ENCODE results near the gene MYO3B. TPM values are rescaled to one million over a fixed set of nuclear protein-coding genes. Genes with fewer than 3 reads are reported as not detected.
"Not testable (repeated sequence)": the region's sequence is repeated elsewhere in the genome, so short reads cannot be mapped to it uniquely, and the experiment has no call there.

MYO3B gene
- total RNA-seq, 1 experiment from 2014 or later: not detected

DNA sequence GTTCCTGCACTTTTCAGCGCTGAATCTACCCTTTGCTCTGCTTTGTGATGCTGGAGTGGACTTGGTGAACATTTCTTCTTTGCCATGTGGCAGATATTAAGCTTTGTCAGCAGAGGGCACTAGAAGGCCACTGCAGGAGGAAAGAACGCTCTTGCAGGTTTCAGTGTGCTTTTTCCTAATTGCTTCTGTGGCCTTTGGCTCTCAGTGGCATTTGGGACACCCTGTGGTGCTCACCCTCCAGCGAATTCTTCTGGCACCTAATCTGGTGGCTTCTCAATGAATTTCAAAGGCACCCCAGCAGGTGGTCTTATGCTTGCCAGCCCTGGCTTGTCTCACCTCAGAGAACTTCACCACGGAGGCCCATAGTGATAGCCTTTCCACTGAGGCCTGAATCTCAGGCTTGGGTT lies 146.7 kb downstream of the MYO3B start:
- peak; percentile 43 for DNase-seq (ENCODE audit: extremely low read depth, low read depth)

DNA sequence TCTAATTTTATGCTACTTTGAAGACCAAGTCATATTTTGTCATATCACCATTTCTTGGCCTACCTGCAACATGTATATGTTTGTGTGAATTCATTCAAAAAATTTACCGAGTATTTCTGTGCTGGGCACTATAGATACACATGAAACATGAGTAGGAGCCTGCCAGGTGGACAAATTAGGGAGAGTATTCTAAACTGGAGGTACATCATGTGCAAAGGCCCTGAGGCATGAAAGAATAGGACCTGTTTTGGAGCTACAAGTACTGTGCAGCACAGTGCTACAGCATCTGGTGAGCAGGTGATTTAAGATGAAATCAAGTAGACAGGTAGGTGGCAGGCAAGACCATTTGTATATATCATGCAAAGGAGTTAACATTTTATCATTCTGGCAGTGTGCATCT lies 152.9 kb downstream of the MYO3B start:
- no peak for DNase-seq (ENCODE audit: extremely low read depth, low read depth)

DNA sequence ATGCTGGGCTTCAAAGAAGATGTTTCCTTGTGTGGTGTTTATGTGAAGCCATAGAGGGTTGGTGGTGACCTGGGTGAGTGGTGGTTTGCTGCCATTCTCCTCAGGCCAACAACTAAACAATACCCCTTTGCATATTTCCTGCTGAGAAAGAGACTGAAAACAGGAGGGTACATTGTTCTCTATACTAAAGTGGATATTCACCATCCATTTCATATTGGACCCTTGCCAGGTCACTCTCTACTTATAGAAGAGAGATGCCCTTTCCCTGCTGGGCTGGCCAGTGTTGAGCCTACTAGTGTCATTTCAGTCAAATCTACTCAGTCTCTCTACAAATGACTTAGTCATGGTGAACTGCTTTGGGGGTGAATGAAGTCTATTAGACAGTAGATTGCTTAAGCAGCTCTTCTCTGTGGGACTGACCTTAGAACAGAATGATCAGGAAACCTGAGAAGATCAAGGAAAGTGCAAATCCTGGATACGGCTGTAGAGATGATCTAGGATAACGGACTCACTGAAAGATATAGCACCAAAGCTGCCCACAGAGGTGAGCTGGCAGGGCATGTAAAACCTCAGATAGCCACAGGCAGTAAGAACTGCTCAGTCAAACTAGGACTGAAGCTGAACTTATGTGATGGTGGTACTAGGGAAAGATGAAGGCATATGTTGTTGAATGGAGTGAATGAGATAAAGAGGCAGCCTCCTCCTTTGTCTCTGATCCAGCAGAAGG lies 154.9 kb downstream of the MYO3B start:
- no peak for DNase-seq (ENCODE audit: extremely low read depth, low read depth)

DNA sequence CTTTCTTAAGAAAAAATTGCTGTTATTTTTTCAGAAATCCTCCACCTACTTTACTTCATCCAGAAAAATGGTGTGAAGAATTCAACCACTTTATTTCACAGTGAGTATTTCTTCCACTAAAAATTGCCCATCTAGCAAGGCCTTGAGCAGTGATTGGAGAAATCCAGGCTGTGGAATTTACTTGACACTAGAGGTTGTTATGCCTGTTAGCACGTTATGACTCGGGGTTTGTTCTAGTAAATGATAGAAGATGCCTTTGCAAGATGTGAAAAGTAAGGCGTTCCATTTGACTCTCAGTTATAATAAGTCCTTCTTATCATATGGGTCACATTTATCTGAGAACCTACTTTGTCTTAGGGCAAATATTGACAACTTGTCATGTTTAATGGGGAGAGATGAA lies 157.4 kb downstream of the MYO3B start:
- no peak for DNase-seq (ENCODE audit: extremely low read depth, low read depth)

DNA sequence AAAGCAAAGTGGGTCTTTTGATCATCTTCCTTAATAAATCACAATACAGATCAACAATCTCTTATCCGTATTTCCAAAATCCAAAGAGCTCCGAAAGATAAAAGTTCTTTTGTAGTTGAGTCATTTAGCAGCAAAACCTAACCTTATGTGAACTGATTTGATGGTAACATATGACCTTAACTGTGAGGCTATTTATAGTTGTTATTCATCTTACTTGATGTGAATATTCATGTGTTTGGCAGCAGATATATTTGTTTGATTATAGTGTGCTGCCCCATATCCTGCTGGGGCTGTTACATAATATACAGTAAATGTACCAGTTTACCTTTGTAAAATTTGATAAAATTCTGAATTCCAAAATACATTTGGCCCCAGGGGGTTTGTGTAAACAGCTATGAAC lies 158.5 kb downstream of the MYO3B start:
- no peak for DNase-seq (ENCODE audit: extremely low read depth, low read depth)

DNA sequence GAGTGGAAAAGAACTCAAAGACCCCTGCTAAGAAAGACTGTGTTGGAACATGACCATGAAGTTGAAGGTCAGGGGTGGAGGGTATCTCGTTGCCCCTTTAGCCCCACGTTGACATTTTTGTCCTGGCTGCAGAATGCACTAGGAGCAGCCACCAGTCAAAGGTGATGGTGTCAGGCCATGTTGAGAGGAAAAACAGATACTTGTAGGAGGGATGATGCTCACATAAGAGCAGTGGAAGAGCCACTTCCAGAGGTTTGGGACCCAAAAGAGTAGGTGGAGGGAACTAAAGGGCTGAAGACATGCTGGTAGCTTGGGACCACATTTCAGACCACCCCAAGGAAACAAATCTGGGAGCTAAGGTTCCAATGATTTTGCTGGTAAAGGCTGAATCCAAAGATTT lies 159.0 kb downstream of the MYO3B start:
- DNase-seq (ENCODE audit: extremely low read depth, low read depth): no peak

DNA sequence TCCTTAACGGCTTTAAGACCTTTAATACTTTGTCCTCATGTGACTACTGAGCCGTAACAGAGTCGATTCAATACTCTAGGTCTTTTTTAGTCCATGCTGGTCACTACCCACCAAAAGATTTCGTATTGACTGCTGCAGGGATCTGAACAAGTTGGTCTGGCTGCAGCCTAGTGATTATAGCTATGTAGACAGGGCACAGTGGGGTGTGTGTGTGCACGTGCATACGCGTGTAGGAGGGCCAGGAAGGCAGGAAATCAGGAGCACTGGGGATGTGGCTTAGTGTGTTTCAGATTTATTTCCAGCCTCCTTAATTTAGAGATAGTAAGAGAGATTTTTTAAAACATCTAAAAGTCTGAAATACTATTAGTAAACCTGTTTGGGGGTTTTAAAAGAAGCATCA lies 161.4 kb downstream of the MYO3B start:
- no peak for DNase-seq (ENCODE audit: extremely low read depth, low read depth)

DNA sequence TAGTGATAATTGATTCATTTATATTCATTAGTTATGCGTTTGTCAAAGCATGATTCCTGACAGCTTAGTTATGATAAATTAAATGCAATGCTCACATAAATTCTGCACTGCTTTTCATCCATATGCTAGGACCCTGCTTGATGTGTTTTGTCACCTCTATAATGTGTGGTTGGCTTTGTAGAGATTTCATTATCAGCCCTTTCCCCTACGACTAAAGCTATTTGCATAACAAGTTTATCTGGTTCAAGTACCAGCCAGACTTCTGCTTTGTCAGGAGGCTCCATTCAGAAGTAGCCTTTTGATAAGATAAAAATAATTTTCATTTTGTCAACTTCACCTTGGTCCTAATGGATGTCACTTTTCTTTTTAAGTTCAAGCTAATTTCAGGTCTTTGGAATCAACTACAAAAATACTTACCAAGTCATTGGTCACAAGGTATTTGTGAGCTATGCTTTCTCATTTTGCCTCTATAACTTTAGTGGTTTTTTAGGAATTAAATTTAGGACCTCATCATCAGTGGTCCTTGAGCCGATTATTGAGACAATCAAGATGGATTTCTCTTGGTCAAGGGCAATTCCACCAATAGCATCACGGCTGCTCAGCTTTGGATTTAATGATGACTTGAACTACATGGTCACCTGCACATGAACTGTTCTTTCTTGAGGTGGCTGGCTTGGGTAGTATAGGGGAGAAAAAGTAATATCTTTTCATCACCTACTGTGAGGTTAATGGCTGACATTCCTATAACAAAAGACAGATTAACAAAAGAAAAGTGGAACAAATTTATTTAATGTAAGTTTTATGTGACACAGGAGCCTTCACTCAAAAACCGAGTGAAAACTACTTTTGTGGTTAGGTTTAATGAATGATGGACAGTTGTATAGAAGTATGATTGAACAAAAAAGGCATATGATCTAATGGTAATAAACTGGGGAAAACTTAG lies 162.1 kb downstream of the MYO3B start:
- no peak for DNase-seq (ENCODE audit: extremely low read depth, low read depth)

DNA sequence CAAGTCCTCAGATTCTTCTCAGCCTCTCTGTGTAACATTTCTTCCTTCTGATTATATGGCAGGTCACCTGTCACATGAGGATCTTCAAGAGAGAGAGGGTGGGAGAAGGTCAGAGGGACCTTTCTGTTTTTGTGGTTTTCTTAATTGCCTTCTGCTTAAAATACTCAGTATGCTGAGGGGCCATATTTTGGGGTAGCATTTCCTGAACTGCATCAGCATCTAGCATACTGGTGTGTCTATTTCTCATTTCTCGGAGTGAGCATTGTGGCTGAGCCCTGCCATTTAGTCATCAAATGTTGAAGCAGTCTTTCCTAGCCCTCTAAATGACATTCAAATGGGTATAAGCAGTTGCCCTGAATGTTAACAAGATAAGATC lies 162.7 kb downstream of the MYO3B start:
- no peak for DNase-seq (ENCODE audit: extremely low read depth, low read depth)

DNA sequence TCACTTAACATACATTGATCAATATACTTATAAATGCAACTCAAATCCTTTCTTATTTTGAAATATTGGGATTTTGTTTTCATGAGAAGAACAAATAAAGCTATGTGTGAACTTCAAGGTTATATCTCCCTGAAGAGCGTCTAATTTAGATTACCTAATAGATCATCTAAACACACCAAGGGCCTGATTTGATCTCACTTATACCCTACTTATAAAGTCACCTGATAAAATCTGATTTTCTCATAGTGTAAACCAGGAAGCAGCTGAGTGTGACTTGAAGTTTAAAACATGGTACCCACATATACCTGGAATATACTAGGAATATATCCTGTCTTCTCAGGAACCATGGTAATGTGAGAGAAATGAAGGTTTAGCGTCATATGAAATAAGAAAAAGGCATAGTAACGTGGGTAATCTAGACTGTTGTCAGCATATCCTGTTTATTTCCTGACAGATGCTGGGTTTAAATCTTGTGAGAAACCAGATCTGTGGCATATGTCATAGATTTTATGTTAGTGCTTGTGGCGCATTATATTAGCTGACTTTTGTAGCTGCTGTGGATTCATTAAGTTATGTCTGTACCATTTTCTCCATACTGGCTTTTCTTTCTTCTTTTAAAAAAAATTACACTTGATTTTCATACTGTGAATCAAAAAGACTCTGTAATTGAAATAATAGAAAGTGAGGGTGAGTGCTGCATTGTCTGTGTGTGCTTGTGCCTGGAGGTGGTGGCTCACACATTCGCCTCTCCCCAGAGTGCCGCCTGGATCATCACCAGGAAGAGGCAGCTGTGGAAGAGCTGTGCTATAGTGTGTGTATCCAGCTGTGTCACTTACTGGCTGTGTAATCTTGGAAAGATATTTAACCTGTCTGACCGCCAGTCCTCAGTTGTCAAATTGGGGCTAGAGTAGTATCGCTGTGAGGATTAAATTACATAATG lies 164.0 kb downstream of the MYO3B start:
- DNase-seq (ENCODE audit: extremely low read depth, low read depth): no peak

DNA sequence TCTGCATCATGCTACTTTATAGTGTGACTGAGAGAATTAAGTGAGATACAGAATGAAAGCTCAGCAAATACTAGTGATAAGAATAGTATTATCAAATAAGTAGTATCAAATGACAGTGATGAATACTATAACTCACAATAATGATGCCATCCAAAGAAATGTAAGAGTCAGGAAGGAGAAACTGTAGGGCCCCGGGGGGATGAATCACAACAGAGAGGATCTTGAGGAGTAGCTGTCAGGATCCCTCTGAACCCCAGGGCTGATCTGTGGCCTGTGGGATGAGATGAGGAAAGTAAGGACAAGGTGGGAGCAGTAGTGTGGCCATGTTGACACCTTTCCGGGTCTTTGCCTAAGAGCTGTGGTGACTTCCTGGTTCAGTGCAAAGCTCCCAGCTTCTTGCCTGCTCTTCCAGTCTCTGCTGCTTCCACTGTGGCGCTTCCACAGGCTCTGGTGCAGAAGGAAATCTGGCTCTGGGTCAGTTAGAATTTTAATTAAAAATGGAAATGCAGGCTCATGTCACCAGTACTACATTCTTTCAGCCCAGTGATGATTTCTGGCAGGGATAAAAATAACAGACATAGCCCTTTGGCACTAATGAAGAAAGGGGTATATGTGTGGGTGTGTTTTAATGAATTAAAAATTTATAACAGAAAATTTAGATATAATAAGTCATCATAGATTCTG lies 166.9 kb downstream of the MYO3B start:
- no peak for DNase-seq (ENCODE audit: extremely low read depth, low read depth)

DNA sequence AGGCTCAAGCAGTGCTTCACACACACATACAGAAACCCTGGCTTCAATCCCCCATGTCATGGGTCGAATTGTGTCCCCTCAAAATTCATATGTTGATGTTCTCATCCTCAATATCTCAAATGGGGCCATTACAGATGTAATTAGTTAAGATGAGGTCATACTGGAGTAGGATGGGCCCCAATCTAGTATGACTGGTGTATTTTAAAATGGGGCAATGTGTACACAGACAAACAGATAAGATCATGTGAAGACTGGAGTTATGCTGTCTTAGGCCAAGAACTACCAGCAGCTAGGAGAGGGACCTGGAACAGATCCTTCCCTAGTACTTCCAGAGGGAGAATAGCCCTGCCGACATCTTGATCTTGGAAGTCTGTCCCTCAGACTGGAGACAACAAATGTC lies 167.7 kb downstream of the MYO3B start:
- no peak for DNase-seq (ENCODE audit: extremely low read depth, low read depth)

DNA sequence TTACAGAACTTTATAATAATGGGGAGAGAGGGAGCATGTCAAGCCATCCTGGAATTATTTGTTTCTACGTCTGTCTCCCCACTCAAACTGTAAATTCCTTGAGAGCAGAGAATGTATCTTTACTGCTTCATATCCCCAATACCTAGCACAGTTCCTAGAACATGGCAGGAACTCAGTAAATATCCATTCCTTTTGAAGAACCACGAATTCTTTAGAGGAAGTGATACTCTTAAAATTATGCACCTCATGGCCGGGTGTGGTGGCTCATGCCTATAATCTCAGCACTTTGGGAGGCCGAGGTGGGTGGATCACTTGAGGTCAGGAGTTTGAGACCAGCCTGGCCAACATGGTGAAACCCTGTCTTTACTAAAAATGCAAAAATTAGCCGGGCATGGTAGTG lies 171.3 kb downstream of the MYO3B start:
- DNase-seq (ENCODE audit: extremely low read depth, low read depth): not testable (repeated sequence)

DNA sequence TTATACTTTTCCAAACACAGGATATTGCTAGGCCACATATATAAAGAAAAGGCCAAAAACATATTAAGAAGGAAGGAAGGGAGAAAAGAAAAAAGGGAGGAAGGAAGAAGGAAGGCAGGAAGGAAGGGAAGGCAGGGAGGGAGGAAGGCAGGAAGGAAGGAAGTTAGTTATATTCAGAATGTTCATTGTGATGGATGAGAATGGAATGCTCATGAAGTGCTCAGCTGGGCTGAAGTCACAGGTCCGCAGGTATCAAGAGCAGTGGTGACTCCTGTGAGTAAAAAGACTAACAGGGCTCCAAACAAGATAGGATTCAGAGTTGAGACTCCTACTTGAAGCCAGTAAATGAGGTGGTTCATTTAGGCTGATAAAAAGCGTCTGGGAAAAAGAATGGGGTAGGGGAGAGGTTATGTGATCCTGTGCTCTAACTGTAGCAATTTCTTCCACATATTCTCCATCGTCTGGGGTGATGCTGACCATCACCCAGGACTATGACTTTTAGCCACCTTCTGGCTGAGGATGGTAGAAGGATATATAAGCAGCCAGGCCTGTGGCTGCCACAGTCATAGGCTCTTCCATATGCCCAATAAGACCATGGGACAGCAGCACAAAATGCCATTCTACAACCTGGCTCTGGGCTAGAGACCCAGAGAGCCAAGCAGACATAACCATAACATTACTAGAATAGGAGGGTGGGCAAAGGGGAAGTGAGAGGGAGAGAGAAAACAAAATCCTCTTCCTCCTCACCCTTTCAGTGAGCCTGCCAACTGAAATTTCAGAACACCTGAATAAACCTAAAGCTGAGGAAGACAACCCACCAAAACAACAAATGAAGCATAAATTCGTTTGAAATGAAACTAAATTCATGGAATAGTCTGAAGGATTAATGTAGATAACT lies 173.2 kb downstream of the MYO3B start:
- DNase-seq (ENCODE audit: extremely low read depth, low read depth): no peak

DNA sequence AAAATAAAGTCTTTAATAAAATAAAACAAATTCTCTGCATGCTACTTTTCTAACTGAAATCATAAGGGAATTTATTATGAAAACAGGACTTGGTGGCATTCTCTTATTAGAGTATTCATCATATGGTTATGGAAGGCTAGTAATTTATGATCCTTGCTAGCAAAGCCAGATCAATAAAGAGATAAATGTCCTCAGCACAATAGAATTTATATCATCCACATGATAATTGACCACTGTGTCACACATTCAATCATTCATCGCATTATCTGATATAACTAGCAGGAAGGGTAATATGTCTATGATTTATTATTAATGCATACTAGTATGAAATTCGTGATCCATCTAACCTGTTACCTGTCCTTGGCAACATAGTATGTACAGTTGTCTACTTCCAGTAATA lies 175.8 kb downstream of the MYO3B start:
- DNase-seq (ENCODE audit: extremely low read depth, low read depth): no peak

DNA sequence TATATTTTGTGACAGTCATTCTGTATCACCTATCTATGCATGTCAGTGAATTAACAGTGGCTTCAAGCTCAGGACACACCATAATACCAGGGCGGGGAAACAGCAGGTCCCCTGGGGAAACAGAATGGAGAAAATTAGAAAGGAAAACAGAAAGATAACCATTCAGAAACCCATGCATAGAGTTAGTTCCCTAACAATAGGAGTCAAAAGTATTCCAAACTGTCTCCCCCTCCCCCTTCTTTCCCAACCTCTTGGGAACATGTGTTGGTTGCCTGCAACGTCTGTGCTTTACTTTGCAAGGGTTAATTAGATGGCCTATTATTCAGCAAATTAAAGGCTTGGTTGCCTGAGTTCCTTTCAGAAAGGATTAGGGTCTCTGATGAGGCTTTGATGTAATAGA lies 176.4 kb downstream of the MYO3B start:
- DNase-seq (ENCODE audit: extremely low read depth, low read depth): no peak

DNA sequence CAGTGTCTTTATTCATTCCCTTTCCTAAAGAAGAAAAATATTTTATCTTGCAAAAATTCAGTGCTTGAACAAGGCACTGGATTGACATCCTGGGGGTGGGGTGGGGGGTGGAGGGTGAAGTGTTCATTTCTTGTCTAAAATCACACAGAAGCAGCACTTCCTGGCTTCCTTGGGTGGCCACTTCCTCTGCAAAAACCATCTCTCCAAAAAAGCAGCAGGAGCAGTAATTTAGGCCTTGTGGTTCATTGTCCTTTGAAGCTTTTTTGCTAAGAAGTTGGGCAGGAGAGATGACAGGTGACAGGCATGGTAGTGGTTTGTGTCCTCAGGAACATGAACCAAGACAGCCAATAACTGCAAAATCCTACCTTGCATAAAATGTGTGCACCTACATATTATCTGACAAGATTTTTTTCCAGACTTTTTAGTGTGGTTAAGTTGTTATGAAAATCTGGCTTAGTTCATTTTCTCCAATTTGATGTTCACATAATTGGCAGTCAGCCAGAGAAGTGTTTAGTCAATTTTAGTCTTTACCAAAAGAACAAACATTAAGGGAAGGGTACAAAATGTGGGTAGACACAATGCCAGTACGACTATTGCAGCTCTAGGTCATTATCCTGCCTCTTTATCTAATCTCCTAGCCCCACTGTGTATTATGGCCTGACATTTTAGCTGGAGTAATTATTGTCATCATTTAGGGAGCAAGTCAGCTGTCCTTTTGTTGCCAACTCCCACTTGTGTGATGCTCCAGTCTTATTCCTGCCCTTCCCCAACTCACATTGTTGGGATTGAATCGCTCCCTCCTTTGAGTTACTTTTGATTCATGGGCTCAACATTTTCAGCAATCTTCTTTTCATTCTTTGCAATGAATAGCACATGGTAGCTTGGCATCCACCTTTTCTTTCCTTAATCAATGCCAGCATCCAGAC lies 177.2 kb downstream of the MYO3B start:
- no peak for DNase-seq (ENCODE audit: extremely low read depth, low read depth)

DNA sequence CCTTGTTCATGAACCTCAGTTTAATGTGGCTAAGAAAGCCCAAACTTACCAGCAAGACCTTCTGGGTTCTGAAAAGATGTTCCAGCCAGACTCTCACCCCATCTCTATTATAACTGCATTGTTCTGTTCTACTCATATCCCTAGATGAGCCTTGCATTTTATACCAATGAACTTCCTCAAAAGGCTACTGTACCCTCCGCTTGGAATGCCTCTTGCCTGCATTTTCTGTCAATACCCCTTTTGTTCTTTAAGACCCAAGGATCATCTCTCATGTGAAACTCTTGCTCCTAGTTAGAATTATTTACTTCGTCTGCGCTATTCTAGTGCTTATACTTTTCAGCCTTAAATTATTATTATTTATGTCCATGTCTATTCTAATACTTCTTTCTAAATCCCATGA lies 181.5 kb downstream of the MYO3B start:
- DNase-seq (ENCODE audit: extremely low read depth, low read depth): no peak
